GM12892 (cell line): Measurements from ENCODE around the gene ZBTB7C.
A peak's percentile ranks its signal among the peaks of the same experiment; 100 is the strongest.

Source experiments
- DNase-seq: peaks from one replicate; pipeline ENCODE4 v3.0.0; 2011; ENCODE audit not compliant: insufficient read length
- FAIRE-seq: peaks from 2 replicates; lab custom pipeline; 2011; peaks lifted over from hg19 to GRCh38; lab: Jason Lieb, UNC
- POLR2A ChIP-seq: IDR thresholded peaks from 2 replicates; pipeline ENCODE4 v1.6.1; 2011; ENCODE audit warnings: low read depth, low read length, control low read depth
- POLR2AphosphoS5 ChIP-seq: IDR thresholded peaks from 2 replicates; pipeline ENCODE4 v1.6.1; 2011; ENCODE audit warnings: low read depth, low read length, control low read depth
- TAF1 ChIP-seq: IDR thresholded peaks from 2 replicates; pipeline ENCODE4 v1.6.1; 2011; ENCODE audit warnings: low read depth, mild to moderate bottlenecking, control low read depth, low read length, borderline replicate concordance

The ZBTB7C gene

DNA sequence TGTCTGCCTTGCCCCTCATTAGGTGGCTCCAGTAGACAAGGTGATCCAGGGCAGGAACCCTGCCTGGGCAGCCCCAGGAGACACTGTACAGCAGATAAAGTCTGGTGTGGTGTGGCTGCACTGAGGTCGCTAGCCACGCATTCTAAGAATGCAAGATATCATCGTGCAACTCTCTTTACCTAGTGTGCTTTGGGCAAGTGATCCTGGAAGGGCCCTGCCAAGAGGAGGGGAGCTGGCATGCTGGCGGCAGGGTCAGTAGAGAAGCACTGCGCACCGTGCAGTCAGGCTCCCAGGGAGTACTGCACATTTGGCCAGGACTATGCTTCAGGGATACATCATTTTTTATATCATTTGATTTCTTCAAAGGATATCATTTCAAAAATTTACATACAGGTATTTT lies 283.5 kb downstream of the ZBTB7C start:
- no peak for TF ChIP-seq POLR2A
- no peak for TF ChIP-seq TAF1
- no peak for TF ChIP-seq POLR2AphosphoS5
- FAIRE-seq (peak; percentile 17), DNase-seq (no peak)

DNA sequence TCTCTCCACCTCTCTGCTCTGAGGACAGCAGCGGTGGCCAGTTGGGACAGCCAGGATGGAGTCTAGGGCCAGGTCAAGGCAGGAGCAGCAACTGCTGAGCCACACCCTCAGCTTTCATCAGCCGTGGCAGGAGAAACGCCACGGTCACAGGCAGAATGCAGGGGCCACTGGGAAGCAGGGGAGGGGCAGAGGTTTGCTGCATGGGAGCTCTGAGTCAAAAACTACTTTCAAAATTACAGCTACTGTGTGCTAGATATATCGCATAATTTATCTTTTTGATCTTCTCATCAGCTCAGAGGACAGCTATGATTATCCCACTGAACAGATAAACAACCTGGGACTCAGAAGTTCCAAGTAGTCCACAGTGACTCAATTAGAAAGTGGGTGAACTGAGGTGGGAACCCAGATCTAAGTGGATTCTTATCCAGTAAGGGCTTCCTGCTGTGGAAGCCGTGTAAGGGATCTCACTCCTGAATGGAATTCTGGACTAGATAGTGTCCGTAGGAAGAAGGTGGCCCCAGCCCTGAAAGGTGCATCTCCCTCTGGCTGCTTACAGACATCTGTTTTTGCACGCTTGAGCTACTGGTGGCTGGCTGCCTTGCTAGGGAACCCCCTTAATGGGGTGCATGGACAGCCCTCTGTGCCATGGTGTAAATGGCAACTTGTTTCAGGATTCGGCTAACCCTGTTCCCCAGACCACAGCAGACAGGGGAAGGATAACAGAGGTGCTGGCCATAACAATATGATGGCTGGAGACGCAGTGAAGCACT lies 284.1 kb downstream of the ZBTB7C start:
- DNase-seq = peak; percentile 48
- FAIRE-seq = peak; percentile 78
- TF ChIP-seq POLR2A (no peak), TAF1 (no peak), POLR2AphosphoS5 (no peak)

DNA sequence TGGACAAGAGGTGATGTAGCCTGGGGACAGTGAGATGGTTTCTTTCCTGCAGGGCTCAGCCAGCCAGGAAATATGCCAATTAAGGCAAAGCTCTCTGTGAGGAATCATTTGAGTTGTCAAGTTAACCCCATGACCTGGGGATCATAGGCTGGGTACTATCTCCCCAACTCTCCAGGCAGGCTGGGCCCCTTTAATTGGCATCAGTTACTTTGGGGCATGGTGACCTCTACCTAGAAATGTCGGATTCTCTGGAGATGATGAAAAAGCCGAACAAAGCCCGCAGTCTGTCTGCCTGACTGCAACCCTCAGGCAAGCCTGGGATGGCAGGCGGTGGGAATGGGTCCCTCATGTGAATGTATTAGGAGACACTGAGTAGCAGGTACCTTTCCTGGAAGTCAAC lies 285.2 kb downstream of the ZBTB7C start:
- DNase-seq = no peak
- TF ChIP-seq POLR2A (no peak), TAF1 (no peak), POLR2AphosphoS5 (no peak)
- no peak for FAIRE-seq

DNA sequence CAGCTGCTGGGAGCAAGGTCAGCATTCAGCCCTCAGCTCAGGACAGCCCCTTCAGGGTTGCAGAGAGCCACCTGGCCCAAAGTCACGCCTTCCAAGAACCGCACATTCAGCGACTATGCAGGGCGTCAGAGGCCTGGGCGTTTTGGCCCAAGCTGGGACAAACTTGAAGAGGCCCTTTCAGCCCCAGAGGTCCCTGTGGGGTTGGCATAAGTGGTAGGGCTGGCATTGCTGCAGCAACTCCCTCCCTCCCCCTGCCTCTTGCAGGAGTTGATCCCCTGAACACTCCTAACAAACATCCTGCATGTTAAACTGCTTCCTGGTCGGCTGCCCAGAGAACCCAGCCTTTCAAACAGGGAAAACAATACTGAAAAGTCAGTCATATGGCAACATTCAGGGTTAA lies 285.9 kb downstream of the ZBTB7C start:
- FAIRE-seq (no peak), DNase-seq (no peak)
- TF ChIP-seq POLR2A (no peak), POLR2AphosphoS5 (no peak), TAF1 (no peak)

DNA sequence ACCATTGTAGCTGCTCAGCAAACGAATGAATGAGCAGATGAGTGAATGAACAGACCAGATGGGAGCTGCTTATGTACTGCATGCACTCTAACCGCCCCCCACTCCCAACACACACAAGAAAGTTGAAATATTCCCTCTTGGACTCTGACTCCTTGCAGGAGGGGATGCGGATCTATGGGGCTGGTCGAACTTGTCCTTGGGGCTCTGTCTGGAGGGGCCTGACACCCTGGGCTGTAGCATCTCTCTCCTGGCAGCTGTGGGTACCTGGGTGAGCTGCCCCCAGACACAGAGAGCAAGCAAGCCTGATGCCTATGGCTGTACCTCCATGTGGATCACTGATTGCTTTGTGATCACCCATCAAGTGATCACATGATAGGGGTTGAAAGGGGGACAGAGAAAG lies 286.4 kb downstream of the ZBTB7C start:
- DNase-seq (no peak), FAIRE-seq (no peak)
- no peak for TF ChIP-seq TAF1
- no peak for TF ChIP-seq POLR2AphosphoS5
- TF ChIP-seq POLR2A = no peak

DNA sequence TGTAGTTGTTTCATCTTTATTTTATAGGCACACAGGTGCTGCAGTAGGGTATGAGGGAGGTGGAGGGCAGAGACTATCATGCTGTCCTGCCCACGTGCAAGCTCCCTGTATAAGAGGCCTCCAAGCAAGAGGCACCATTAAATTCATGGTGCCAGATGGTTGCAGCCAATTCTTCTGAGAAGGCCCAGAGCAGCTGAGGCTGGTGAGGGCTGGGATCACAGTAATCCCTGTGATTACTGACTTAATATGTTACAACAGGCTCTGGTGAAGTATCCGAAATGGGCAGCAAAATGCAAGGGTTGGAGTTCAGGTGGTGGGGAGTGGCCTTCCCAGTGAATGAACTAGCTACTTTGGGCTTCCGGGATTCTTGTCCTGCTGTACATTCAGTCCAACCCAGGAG lies 286.8 kb downstream of the ZBTB7C start:
- DNase-seq (no peak), FAIRE-seq (no peak)
- no peak for TF ChIP-seq POLR2A
- TF ChIP-seq TAF1 = no peak
- TF ChIP-seq POLR2AphosphoS5 = no peak

DNA sequence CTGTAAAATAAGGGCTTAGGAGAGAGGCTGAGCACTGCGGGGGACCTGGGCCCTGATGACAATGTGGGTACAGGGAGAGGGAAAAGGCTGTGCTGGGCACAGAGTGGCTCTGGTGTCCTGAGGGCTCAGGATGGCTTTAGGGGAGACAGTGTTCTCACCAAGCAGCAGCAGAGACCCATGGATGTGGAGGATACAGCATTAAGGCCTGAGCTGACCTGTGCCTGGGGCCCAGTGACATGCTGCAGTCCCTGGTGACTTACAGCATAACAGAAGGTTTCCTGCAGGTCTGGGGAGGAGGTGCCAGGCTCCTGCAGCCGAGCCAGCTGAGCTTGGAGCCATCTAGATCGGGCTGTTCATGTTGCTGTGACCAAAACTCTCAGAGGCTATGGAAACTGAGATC lies 287.4 kb downstream of the ZBTB7C start:
- no peak for TF ChIP-seq POLR2AphosphoS5
- no peak for TF ChIP-seq TAF1
- TF ChIP-seq POLR2A = no peak
- FAIRE-seq = no peak
- DNase-seq = no peak

DNA sequence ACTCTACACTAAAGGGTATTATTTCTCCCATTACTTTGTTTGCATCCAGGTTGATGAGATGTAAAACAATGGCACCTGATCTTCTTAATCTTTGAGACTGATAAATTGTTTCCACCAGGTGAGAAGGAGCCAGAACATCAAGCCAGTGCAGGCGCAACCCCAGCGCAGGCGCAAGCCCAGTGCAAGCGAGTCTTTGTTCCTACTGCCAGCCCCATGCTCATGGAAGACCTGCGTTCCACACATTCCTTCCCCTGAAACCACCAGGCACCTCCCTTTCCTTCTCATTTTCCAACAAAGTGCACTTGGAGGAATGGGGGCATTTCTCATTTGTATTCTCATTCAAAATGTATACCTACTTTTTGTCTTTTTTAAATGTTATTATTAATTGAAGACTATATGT lies 290.0 kb downstream of the ZBTB7C start:
- TF ChIP-seq POLR2A (no peak), POLR2AphosphoS5 (no peak), TAF1 (no peak)
- no peak for FAIRE-seq
- no peak for DNase-seq

DNA sequence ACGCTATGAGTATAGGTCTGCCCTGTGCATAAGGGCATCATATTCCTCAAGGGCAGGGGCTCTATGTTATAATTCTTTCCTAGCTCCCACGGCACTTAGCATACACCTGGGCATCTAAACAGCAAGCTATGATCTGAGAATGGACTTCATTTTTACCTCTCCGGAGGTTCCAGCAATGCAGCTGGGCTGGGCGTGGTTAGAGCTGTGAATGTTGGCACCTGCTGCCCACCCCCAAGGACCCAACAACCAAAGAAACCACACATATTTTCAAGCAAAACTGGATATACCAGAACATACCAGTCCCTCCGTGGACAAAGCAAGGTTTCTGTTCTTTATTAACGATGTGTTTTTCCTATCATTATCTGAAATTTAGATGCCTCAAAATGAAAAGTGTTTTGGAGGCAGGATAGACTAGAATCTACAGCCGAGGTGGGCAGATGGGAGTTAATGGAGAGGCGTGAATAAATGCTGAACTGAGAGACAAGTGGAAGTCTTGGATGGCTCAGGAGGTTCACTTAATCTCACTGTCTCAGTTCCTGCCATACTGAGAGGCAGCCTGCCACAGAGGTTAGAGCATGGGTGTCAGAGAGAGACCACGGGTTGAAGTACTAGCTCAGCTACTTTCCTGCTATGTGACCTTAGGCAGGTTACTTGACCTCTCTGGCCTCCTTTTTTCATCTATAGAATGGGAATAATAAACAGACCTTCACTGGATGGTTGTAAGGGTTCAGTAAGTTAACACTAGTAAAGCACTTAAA lies 292.1 kb downstream of the ZBTB7C start:
- DNase-seq (no peak), FAIRE-seq (no peak)

DNA sequence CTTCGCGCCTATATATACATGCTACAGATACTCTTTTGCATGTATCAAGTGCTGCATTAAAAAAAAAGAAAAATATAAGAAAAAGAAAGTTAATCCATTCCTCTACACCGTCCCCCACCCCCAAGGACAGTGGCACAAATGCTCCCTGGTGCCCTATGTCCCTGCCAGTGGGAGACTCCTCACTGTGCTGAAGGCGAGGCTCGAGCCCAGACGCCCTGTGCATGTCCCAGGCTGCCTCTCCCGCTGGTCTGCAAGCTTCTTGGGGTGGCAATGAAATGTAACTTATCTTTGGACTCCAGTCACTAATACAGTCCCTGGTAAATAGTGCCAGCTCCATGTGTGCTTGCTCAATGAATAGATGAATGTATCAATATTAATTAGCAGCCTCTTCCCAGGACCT lies 293.2 kb downstream of the ZBTB7C start:
- TF ChIP-seq POLR2A = no peak
- TF ChIP-seq TAF1 = no peak
- no peak for TF ChIP-seq POLR2AphosphoS5
- no peak for FAIRE-seq

More for the DNA sequence above, 292.1 kb downstream of the ZBTB7C start:
- TF ChIP-seq POLR2A (no peak), POLR2AphosphoS5 (no peak), TAF1 (no peak)

DNA sequence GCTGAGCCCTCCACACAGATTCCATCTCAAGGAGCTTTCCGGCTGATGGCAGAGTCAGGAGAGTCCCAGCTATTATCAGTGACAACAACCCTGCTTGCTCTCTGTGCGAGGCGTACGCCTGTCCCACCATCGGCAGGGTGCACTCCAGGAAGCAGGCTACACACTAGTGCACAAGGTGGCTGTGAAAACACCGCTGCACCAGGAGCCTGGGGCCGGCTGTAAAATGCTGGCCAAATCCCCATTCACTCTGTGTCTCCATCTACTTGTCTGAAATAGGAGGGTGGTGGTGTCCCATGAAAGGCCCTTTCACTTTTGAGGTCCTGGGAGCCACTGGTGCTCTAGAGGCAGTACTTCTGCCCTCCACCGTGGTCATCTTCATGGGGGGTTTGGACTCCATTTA lies 295.5 kb downstream of the ZBTB7C start:
- TF ChIP-seq POLR2A (no peak), POLR2AphosphoS5 (no peak), TAF1 (no peak)
- DNase-seq (no peak), FAIRE-seq (no peak)

More for the DNA sequence above, 293.2 kb downstream of the ZBTB7C start:
- DNase-seq = no peak
